LNCaP clone FGC (cell line): ENCODE data around the gene GLDC.
"Not testable (repeated sequence)": the region's sequence is repeated elsewhere in the genome, so short reads cannot be mapped to it uniquely, and the experiment has no call there.

ENCODE experiments used
- DNase-seq: peaks from one replicate; pipeline ENCODE4 v3.0.0-alpha.2; 2011; ENCODE audit warnings: low read depth
- H3K4me3 ChIP-seq: 2 replicates; pipeline ENCODE4 v1.5.1; 2011; ENCODE audit warnings: mild to moderate bottlenecking, low read depth, low read length, control low read depth
- CTCF ChIP-seq: IDR thresholded peaks from 2 replicates; pipeline ENCODE4 v1.5.1; 2012; ENCODE audit warnings: mild to moderate bottlenecking; ENCODE audit not compliant: control insufficient read depth, insufficient read depth; ENCODE audit errors: extremely low read depth

GLDC gene

GRCh38 chr9:6633378-6633777 is 12.2 kb downstream of the GLDC start:
- H3K4me3 ChIP-seq, result no peak overlapping the region
- DNase-seq, result no peak
- TF ChIP-seq CTCF, result no peak

- H3K4me3 ChIP-seq, result no peak overlapping the region
- no peak for TF ChIP-seq CTCF
These were observed 12.9 kb downstream of the GLDC start for GRCh38 chr9:6632516-6633183.

GRCh38 chr9:6631207-6631512 is 14.4 kb downstream of the GLDC start:
- no peak for TF ChIP-seq CTCF
- no peak overlapping the region for H3K4me3 ChIP-seq
- no peak for DNase-seq

More at GRCh38 chr9:6632516-6633183, 12.9 kb downstream of the GLDC start:
- no peak for DNase-seq

- no peak for TF ChIP-seq CTCF
- no peak for DNase-seq
- no peak overlapping the region for H3K4me3 ChIP-seq
These were observed 14.9 kb downstream of the GLDC start for GRCh38 chr9:6630502-6631206.

GRCh38 chr9:6628704-6629103 is 16.8 kb downstream of the GLDC start:
- DNase-seq, result no peak
- no peak for TF ChIP-seq CTCF
- H3K4me3 ChIP-seq, result no peak overlapping the region

GRCh38 chr9:6625363-6625762 is 20.2 kb downstream of the GLDC start:
- no peak for TF ChIP-seq CTCF
- no peak overlapping the region for H3K4me3 ChIP-seq
- DNase-seq, result no peak

GRCh38 chr9:6622784-6623183 is 22.7 kb downstream of the GLDC start:
- DNase-seq, result not testable (repeated sequence)

More at GRCh38 chr9:6622784-6623183, 22.7 kb downstream of the GLDC start:
- H3K4me3 ChIP-seq, result not testable (repeated sequence)
